HG03432 (cell line): ENCODE data around the gene NOTO.
"Not testable (repeated sequence)": the region's sequence is repeated elsewhere in the genome, so short reads cannot be mapped to it uniquely, and the experiment has no call there.

Experiments
- ATAC-seq: cut with Tn5 transposase; IDR thresholded peaks from one replicate; pipeline ENCODE4 v1.9.1; 2021; ENCODE audit warnings: mild to moderate bottlenecking, moderate library complexity; ENCODE audit not compliant: unreplicated experiment

Gene NOTO

DNA sequence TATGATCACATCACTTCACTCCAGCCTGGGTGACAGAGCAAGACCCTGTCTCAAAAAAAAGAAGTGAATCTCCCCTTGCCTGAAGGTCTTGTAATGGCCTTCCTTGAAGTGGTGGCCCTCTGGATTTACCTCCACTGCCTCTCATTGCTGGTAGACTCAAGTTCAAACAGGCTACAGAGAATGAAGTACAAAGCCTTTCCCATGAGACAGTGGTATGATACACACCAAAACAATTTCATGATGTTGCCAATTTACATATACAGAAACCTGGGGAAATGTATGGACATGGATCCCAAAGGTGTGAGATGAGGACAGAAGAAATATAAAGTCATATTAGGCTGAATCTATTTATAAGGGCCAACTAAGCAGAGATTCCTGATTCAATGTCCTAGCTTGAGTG, 4.8 kb upstream of the NOTO start:
- no peak for ATAC-seq

GRCh38 chr2:73200281-73200680, 2.1 kb upstream of the NOTO start:
- not testable (repeated sequence) for ATAC-seq

- no peak for ATAC-seq
Observed at GRCh38 chr2:73203055-73203681, 794 bp downstream of the NOTO start.

DNA sequence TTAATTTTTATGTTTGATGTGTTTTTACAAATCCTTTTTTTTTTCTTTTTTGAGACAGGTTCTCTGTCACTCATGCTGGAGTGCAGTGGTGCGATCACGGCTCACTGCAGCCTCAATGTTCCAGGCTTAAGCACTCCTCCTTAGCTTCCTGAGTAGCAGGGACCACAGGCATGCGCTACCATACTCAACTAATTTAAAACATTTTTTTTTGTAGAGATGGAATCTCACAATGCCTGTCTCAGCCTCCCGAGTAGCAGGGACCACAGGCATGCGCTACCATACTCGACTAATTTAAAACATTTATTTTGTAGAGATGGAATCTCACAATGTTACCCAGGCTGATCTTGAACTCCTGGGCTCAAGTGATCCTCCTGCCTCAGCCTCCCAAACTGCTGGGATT, 3.2 kb downstream of the NOTO start:
- no peak for ATAC-seq

DNA sequence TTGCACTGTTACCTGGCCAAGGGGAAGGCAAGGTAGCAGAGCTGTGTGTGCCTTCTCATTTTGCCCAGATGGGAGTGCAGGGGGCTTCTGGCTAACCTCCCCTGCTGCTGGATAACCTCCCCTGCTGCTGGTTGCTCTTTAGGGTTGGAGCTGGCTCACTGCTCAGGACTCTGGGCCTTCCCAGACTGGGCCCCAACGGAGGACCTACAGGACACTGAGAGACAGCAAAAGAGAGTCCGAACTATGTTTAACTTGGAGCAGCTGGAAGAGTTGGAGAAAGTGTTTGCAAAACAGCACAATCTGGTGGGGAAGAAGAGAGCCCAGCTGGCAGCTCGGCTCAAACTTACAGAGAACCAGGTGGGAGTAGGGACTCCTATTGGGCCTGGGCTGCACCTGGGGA, 5.9 kb downstream of the NOTO start:
- ATAC-seq: no peak

DNA sequence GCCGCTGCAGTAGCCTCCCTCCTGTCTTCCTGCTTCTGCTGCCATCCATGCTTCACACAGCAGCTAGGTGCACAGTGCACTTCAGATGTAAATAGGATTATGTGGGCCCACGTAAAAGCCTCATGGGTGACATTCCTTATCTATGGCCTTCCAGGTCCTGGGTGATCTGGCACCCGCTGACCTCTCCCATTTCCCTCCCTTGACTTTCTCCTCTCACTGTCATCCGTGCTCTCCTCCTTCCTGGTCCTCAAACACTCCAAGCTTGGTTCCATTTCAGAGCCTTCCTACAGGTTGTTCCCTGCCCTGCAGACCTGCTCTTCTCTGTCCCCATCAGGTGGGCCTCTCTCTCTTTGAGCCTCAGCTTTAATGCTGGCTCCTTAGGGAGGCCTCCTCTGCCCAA, 7.6 kb downstream of the NOTO start:
- ATAC-seq: no peak

DNA sequence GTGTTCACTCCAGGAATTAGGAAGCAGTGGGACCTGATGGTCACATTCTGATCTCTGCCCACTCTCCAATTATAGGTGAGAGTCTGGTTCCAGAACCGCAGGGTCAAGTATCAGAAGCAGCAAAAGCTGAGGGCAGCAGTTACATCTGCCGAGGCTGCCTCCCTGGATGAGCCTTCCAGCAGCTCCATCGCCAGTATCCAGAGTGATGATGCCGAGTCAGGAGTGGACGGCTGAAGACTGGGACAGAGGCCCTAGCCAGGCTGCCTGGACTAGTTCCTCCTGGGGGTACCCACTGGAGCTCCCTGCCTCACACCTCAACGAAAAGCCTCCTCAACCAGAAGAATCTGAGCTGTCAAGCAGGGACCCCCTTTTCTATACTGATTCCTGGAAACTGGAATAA, 8.3 kb downstream of the NOTO start:
- ATAC-seq: no peak

DNA sequence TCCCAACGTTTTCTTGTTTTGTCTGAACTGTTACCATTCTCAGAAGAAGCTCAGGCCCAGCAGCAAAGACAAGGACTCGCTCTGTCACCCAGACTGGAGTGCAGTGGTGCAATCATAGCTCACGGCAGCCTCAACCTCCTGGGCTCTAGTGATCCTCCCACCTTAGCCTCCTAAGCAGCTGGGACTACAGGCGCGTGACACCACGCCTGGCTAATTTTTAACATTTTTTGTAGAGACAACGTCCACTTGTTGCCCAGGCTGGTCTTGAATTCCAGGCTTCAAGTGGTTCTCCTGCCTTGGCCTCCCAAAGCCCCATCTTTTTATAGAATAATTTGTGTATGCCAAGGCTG, 9.7 kb downstream of the NOTO start:
- no peak for ATAC-seq

DNA sequence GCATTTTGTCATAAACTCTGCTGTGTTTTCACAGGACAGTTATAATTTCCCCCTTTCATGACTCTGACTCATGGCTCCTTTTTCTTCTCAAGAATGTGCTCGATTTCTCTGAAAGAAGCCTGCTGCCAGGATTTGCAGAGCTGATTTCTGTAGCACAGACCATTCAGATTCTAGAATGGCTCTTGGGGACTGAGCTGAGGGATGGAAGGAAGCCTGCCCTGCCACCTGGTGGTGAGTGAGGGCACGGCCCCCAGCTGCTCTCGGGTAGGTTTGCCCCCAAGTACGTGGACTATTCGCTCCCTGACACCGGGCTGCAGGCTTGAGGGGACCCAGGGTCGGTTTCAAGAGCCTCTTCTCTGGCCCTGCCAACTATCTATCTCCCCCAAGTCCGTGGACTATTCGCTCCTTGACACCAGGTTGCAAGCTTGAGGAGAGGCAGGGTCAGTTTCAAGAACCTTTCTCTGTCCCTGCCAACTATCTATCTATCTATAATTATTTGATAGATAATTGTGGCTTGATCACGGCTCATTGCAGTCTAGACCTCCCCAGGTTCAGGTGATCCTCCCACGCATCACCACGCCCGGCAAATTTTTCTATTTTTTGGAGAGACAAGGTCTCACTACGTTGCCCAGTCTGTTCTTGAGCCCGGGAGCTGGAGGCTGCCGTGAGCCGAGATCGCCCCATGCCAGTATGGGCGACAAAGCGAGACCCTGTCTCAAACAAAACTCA, 10.2 kb downstream of the NOTO start:
- ATAC-seq: peak; percentile 66

DNA sequence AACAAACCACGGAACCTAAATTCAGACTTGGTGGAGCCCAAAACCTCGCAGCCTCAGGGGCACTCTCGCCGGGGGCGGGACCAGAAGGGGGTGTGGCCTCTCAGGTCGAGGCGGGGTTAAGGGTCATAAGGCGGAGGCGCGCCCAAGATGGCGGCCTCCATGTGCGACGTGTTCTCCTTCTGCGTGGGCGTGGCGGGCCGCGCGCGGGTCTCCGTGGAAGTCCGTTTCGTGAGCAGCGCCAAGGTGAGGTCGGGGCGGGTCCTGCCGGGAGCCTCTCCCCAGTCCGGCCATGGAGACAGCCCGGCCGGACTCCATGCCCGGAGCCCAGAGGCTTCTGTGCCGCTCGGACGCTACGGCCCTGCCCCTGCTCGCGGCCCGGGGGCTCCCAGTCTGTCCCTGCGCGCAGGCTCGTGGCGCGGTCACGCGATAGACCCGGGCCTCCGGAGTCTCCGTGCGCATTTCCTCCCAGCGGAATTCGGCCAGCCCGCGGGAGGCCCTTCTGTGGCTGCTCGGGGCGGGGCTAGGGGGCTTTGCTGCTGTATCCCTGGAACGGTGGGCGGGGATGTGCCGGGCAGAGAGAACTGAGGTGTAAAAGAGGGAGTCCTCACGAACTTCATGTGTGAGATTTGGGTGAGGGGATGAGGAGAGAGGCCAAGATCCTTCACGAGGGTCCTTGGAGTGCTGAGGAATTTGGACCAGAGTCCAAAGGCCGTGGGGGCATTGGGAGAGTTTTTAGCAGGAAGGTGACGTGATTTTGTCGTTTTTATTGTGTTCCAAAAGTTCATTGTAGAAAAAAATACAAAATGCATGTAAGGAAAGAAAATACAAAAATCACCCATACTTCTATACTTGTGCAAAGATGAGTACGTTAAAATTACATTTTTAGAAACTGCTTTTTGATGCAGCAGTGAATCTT, 12.0 kb downstream of the NOTO start, which contains the start of gene SMYD5:
Gene SMYD5, plus strand, starts transcription at position 126 of the 916 bp plus-strand sequence. Its CDS starts 22 bp downstream, at position 148.
- ATAC-seq: peak; percentile 94

GRCh38 chr2:73215254-73215653, 12.9 kb downstream of the NOTO start:
- ATAC-seq: no peak

GRCh38 chr2:73217160-73217559, 14.8 kb downstream of the NOTO start:
- ATAC-seq: no peak

GRCh38 chr2:73217826-73218225, 15.5 kb downstream of the NOTO start:
- no peak for ATAC-seq

DNA sequence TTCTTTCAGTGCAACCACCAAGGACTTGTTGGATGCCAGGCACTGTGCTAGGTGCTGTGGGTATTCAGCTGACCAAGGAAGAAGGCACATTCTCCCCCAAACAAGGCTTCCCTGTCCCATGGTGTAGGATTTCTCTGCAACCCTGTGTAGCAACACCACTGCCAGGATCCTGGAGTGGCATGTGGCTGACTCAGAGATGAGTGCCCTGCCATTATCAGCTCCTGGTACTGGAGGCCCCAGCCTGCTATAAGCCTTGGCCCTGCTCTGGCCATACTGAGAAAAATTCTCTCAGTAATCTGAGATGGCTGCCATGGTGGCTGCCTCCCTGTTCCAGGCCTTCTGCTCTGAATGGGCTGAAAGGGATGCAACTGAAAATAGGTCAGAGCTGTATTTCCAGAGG, 15.9 kb downstream of the NOTO start:
- no peak for ATAC-seq

DNA sequence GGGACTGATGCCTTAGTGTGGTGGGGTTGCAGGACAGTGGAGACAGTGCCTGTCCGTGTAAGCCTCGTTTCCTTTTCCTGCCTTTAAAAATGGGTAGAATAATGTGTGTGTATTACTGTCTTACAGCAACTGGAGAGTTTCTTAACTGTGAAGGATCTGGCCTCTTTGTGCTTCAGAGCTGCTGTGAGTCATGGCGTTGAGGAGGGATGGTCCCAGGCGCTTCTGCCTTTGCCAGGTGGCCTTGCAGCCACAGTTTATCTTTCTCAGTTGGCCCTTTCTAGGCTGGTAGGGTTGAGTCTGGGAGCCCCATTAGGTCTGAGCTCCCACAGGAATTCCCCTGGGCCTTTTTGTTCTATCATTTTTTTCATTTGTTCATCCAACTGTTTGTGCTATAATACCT, 21.4 kb downstream of the NOTO start:
- no peak for ATAC-seq

DNA sequence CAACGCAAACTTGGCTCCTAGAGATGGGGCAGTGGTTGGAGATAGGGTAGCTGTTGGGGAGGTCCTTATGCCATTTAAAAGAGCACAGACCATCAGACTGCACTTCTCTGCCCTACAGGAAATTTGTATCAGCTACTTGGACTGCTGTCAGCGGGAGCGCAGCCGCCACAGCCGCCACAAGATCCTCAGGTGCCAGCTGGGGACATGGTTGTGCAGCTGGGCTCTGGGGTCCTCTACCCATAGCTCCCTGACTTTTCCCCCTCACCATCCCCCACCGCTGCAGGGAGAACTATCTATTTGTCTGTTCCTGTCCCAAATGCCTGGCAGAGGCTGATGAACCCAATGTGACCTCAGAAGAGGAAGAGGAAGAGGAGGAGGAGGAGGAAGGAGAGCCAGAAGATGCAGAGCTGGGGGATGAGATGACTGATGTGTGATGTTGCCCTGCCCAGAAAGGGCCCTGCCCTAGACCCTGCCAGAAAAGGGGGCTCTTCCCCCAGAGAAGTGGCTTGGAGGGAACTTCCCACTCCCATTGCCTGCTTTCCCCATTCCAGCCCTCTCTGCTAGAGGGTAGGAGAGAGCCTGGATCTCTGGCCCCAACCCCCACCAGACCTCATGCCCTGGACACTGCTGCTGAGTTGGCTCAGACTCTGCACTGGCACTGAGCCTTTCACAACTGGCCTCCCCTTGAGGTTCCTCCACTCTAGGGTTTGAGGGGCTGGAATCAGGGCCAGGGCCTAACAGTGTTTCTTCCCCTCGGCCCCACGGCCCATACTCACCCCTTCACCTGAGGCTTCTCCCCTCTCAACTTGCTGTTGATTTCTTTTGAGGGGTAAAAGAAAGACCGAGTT, 23.4 kb downstream of the NOTO start:
- ATAC-seq: no peak

GRCh38 chr2:73227086-73227485, 24.7 kb downstream of the NOTO start:
- ATAC-seq: no peak

DNA sequence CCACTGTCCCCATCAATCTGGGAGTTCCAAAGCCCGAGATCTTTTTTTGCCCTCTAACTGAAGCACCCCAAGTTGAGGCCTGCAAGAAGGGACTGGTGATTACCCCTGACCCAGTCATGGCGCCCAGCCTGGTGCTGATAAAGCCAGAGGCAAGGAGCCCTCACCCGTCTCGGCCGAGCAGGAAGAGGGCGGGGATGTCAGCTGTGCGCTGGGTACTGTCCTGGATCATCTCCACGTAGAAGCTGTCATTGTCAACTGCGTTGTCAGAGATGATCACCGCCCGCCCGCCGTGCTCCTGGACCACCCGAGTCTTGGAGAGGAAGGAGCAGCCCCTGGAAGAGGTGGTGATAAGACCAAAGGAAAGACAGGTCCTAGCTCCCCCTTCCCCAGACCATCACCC, 26.3 kb downstream of the NOTO start:
- no peak for ATAC-seq

DNA sequence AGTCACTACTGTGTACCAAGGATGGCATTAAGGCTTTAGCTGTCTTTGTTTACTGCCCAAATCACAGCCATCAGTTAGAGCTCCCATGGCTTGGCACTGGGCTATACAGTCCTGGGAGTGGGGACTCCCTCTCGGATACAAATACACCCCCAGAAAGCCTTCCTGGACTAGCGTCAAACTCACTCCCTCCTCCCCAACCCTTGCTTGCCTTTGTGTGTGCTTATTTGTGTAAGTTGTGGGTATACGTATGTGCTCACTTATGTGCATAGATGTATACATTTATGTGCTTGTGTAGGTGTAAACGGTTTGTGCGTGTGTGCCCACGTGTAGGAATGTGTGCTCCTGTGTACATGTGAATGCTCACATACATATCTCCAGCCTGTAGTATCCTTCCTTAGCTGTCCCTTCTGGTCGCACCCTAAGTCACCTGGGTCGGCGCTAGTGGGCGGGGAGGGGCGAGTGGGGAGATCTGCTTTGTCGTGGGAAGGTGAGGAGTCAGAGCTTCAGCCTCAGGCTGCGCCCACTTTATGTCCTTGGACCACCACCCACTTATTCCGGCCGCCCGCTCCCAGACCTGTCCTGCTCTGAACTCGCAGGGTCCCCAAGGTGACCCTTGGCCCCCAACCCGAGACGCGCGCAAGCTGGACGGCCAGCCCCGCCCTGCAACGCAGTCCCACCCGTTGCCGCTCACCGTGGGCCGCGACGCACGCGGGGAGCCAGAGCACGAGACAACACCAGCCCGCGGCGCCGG, 30.2 kb downstream of the NOTO start:
- ATAC-seq: peak; percentile 13
